ENCODE results near the gene ZNF800. TPM values are rescaled to one million over a fixed set of nuclear protein-coding genes. Genes with fewer than 3 reads are reported as not detected.

Gene ZNF800
- polyA plus RNA-seq, 1 of the 3 experiments (the other 2 are of a cell fraction): 9.2 TPM

- Histone ChIP-seq H4K20me1 (ENCODE audit: insufficient read depth) (no peaks in the 10 kb centered on the region), H3K9me3 (no peaks in the 10 kb centered on the region), H3K9ac (no peak overlapping the region), H3K27ac (ENCODE audit: low read depth in 2 of 2, low read length in 1 of 2) (no peak overlapping the region), H3K4me3 (ENCODE audit: low read depth in 2 of 2, low read length in 1 of 2) (no peak overlapping the region), H3K27me3 (ENCODE audit: insufficient read depth) (no peaks in the 10 kb centered on the region), H3F3A (replicated peaks; ENCODE audit: insufficient read depth) (peaks cover 2% of the 10 kb centered on the region), H3K36me3 (replicated peaks in 1 of 2; ENCODE audit: control insufficient read depth in 1 of 2, insufficient read depth in 2 of 2, low read length in 1 of 2) (peaks cover 51 to 88% of the 10 kb centered on the region in 2 experiments), H2AFZ (ENCODE audit: low read depth) (no peak overlapping the region), H3K9me2 (no peaks in the 10 kb centered on the region), H3K4me1 (ENCODE audit: control insufficient read depth in 1 of 2, insufficient read depth in 2 of 2, low read depth in 1 of 2, low read length in 1 of 2) (no peaks in the 10 kb centered on the region; a peak in 1 of 4 replicates), H3K4me2 (no peak overlapping the region), H3K79me2 (ENCODE audit: insufficient read depth) (peaks cover 15% of the 10 kb centered on the region)
- TF ChIP-seq NFIC (IDR thresholded peaks at IDR 0.05; ENCODE audit: borderline replicate concordance): no peak
- no peak for TF ChIP-seq ELF1 (IDR thresholded peaks at IDR 0.05)
- TF ChIP-seq RFX5 (IDR thresholded peaks at IDR 0.05; ENCODE audit: low read length): no peak
- no peak for TF ChIP-seq CHD2 (IDR thresholded peaks at IDR 0.05; ENCODE audit: low read length, partially characterized antibody)
- no peak for TF ChIP-seq EP300 (IDR thresholded peaks at IDR 0.05; ENCODE audit: borderline replicate concordance in 1 of 2, low read depth in 1 of 2, low read length in 1 of 2)
- no peak for TF ChIP-seq TCF12 (IDR thresholded peaks at IDR 0.05)
- WGBS (ENCODE audit: low lambda C conversion rate): 97% methylated on average over 1 of the region's 1 CpG
- DNase-seq: no peak
- ChIA-PET POLR2A (no interaction called here), CTCF (interaction anchor here (5.6 kb wide), 1 partner anchor 11 kb away, joined by 36 read pairs; no protein-coding TSS in a partner anchor)
These were observed 33.5 kb downstream of the ZNF800 start for GRCh38 chr7:127359011-127359410.

- H3F3A ChIP-seq (replicated peaks; ENCODE audit: insufficient read depth): peaks cover 9% of the 10 kb centered on the region
- POLR2A ChIA-PET: no interaction called here
These were observed 38.6 kb downstream of the ZNF800 start for GRCh38 chr7:127353897-127354296.

More at GRCh38 chr7:127353897-127354296, 38.6 kb downstream of the ZNF800 start:
- H3K27me3 ChIP-seq (ENCODE audit: insufficient read depth): no peaks in the 10 kb centered on the region
- H3K79me2 ChIP-seq (ENCODE audit: insufficient read depth): peaks cover 3% of the 10 kb centered on the region; the same call in 1 of the 2 replicates
- H3K36me3 ChIP-seq (replicated peaks in 1 of 2; ENCODE audit: control insufficient read depth in 1 of 2, insufficient read depth in 2 of 2, low read length in 1 of 2): peaks cover 45 to 87% of the 10 kb centered on the region in 2 experiments
- H3K4me3 ChIP-seq (ENCODE audit: low read depth in 2 of 2, low read length in 1 of 2): no peak overlapping the region
- H3K9me3 ChIP-seq: no peaks in the 10 kb centered on the region
- H3K9me2 ChIP-seq: no peaks in the 10 kb centered on the region
- CTCF ChIA-PET: interaction anchor here (1.1 to 2.7 kb wide), 4 partner anchors 11 to 160 kb away, joined by 3 to 6 read pairs (median 4); no protein-coding TSS in a partner anchor
- no peak for DNase-seq
- no peaks in the 10 kb centered on the region for H4K20me1 ChIP-seq (ENCODE audit: insufficient read depth)
- no peak overlapping the region for H3K9ac ChIP-seq
- no peak overlapping the region for H3K4me2 ChIP-seq
- no peak overlapping the region for H2AFZ ChIP-seq (ENCODE audit: low read depth)
- H3K27ac ChIP-seq (ENCODE audit: low read depth in 2 of 2, low read length in 1 of 2): no peak overlapping the region
- peaks cover 0 to 2% of the 10 kb centered on the region in 2 experiments; a peak in 1 of 4 replicates for H3K4me1 ChIP-seq (ENCODE audit: control insufficient read depth in 1 of 2, insufficient read depth in 2 of 2, low read depth in 1 of 2, low read length in 1 of 2)
- TF ChIP-seq TAF1 (IDR thresholded peaks at IDR 0.05; ENCODE audit: borderline replicate concordance, low read depth, low read length) (no peak), TEAD4 (IDR thresholded peaks at IDR 0.05; ENCODE audit: borderline replicate concordance, insufficient read depth) (no peak), REST (IDR thresholded peaks at IDR 0.05; ENCODE audit: low read depth, low read length) (no peak), GABPA (IDR thresholded peaks at IDR 0.05; ENCODE audit: low read depth) (no peak), PBX3 (IDR thresholded peaks at IDR 0.05) (no peak), RAD21 (IDR thresholded peaks at IDR 0.05; ENCODE audit: low read length) (no peak), POLR2AphosphoS5 (IDR thresholded peaks at IDR 0.05; ENCODE audit: low read depth, low read length) (no peak), EP300 (IDR thresholded peaks at IDR 0.05; ENCODE audit: borderline replicate concordance in 1 of 2, low read depth in 1 of 2, low read length in 1 of 2) (no peak)
